Measurements from ENCODE around the gene TMEM170B.
"Not testable (repeated sequence)": the region's sequence is repeated elsewhere in the genome, so short reads cannot be mapped to it uniquely, and the experiment has no call there.

TMEM170B gene

DNA sequence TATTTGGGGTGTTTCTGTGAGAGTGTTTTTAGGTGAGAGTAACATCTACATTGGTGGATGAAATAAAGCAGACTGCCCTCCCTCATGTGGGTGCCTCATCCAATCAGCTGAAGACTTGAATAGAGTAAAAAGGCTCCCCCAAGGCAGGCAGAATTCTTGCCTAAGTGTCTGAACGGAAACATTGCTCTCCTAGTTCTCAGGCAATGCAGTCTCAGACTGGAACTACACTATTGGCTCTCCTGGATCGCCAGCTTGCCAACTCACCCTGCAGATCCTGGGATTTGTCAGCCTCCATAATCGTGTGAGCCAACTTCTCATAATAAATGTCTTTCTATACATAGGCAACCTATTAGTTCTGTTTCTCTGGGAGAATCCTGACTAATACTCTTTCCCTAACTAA lies 5.5 kb upstream of the TMEM170B start:
- no peak for DNase-seq

DNA sequence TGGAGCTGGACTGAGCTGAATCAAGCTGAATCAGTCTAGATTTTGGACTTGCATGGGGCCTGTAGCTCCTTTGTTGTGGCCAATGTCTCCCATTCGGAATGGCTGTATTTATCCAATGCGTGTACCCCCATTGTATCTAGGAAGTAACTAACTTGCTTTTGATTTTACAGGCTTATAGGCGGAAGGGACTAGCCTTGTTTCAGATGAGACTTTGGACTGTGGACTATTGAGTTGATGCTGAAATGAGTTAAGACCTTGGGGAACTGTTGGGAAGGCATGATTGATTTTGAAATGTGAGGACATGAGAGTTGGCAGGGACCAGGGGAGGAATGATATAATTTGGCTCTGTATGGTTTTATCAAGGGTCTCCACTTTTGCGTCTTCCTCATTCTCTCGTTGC lies 3.0 kb upstream of the TMEM170B start:
- DNase-seq: no peak

DNA sequence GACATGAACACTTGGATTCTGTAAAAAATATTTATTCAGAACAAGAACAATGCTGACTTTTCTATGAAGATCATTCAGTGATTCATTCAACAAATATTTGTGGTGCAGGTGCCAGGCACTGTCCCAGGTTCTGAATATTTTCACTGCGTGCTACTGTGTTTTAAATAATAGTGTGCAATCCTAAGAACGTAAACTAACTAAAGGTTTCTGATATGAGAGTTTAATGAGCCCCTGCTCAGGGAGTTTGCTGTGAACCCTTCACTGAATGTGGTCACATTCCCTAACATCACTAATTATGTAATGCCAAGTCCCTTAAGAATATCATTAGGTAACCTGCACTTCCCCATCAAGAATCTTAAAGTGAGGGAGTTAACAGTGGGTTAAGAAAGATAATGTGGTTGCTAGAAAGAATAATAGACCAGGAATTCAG lies 1.7 kb upstream of the TMEM170B start:
- no peak for DNase-seq

DNA sequence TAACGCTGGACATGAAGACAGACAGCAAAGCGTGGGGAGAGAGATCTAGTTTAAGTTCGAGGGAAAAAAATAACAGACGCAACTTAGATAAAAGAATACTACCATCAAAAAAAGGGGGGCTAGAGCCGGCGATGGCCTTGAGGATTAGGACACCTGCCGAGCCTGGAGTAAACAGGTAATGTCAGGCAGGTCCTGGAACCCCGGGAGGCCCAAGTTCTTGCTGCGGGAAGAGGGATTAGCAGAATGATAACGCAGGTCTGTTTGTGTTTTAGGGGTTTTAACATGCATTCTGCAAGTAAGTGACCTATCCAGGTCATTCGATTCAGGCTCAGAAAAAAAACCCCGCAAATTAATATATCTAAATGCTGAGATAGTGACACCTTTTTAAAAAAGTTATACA lies 754 bp upstream of the TMEM170B start:
- no peak for DNase-seq

DNA sequence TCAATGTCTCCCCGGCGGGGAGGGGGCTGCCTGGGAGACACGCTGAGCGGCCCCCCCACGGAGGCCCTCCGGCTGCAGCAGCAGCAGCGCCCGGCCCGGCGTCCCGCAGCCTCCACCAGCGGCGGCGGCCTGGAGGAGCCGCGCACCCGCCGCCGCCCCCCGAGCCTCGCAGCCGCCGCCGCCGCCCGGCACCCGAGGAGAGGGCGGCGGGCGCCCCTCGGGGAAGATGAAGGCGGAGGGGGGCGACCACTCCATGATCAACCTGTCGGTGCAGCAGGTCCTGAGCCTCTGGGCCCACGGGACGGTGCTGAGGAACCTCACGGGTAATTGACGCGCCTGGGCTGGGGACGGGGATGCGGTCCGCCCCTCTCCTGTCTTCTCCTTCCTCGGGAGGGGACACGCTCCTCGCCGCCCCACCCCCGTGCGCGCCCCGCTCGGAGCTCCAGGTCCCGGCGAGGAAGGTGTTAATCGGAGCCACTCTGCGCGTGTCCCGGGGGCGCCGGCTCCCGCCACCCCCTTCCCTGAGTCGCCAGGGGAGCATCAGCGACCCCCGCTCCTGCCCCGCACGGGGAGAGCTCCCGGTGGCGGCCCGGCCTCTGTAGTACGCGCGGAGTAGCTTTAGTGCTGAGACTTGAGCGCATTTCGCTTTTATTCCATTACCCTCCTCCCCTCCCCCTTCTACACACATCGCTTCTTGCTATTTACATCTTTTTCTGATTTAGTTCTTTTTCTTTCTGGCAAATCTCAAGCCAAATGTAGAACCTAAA lies 686 bp downstream of the TMEM170B start:
- peak in 3 of 4 experiments; percentile 2 to 23 (median 14) for DNase-seq

DNA sequence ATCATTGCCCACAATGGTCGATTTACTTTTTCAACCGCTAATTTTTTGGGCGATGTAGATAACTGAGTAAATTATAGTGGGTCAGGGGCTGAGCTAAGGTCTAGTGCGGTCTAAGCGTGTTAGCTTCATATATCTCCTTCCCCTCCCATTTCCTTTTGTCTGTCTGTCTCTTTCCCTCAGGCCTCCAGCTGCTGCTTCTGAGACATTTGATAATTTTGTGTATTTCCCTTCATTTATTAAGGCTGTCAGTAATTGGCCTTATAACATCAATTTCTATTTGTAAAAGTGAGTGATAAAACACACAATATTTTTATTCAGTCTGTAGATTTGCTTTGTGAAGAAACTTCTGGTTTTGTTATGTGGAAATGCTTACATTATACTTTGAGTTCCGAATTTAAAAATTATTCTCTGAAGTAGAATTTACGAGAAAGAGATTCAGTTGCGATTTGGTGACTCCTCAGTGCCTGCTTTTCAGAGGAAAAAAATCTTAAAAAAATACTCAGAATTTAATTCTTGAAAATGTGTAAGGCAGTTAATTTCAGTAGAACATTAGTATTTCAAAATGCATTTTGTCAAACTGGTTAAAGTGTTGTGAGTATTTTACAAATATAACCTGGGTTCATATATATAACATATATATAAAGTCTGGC lies 1.4 kb downstream of the TMEM170B start:
- DNase-seq: no peak

DNA sequence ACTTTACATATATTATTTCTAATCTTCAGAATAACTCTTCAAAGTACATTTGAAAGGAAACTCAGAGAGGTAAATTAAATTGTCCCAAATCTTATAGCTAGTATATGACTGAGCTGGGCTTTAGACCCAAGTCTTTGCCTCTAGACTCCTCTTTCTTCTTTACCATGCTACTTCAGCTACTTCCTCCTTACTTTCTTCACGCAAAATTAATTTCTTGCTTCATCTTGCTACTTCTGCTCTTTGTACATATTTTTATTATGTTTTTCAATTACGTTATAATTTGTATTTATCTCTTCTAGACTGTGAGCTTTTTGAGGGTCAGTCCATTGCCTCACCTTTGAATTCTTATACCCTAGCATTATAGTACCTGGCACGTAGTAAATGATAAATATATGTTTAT lies 5.3 kb downstream of the TMEM170B start:
- no peak for DNase-seq

DNA sequence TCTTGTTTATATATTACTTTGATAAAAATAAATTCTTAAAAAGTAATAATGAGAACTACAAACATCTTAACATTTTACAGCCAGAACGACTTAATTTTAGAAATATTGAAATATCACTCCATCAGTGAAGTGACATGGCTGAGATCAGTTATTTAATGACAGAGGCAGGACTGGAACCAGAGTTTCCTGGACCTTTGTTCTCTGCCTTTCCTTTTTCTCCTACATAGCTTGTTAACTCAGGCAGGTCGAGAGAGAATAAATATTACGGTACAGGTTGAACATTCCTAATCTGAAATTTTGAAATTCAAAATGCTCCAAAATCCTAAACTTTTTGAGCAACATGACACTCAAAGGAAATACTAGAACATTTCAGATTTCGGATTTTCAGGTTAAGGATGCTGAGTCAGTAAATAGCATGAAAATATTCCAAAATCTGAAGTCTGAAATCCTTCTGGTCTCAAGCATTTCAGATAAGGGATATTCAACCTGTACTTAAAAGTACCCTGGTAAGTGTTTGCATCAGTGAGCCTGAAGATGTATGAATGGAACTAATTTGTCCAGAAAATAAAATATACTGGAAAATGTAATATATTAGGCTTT lies 6.5 kb downstream of the TMEM170B start:
- no peak for DNase-seq

DNA sequence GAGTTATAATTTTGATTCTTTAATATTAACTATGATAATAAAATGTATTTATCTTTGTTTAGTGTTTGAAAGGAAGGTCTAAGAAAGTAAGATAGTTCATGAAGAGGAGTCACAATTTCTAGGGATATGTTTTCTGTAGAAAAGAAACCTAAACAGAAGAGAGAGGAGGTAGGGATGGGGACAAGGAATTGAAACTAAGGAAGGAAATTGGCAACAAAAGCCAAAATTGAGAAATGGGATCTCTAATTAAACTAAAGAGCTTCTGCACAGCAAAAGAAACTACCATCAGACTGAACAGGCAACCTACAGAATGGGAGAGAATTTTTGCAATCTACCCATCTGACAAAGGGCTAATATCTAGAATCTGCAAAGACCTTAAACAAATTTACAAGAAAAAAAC lies 10.3 kb downstream of the TMEM170B start:
- DNase-seq: not testable (repeated sequence)

DNA sequence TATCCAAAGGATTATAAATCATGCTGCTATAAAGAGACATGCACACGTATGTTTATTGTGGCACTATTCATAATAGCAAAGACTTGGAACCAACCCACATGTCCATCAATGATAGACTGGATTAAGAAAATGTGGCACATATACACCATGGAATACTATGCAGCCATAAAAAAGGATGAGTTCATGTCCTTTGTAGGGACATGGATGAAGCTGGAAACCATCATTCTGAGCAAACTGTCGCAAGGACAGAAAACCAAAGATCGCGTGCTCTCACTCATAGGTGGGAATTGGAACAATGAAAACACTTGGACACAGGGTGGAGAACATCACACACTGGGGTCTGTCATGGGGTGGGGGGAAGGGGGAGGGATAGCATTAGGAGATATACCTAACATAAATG lies 11.0 kb downstream of the TMEM170B start:
- DNase-seq: not testable (repeated sequence)

DNA sequence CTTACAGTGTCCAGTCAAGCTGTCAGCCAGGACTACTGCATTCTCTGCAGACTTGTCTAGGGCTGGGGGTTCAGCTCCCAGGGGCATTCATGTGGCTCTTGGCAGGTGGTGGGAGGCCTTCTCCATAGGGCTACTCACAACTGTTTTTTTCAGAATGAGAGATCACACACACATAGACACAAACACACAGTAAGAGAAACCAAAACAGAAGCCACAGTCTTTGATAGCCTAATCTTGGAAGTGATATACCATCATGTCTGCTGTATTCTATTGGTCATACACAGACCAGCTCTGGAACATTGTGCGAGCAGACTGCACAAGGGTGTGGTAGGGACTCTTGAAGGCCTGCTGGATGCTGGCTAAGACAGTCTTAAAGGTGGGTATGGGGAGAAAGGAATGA lies 13.5 kb downstream of the TMEM170B start:
- no peak for DNase-seq

DNA sequence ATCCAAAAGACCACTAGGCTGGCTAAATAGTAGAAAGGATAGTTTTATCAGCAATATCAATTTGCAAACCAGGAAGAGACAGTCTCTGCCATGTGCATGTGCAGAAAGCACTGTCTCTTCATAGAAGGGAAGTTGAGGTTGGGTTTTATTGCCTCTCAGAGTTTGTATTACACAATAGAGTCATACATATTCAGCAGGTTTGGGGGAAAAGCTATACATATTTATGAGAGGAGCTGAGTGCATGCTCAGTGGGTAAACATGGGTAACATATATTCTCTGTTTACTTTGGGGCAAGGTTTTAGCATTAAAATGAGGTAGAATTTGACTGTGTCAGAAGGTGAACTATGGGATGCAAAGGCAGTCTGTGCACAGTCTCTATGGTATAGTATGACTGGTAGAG lies 14.9 kb downstream of the TMEM170B start:
- DNase-seq: no peak

DNA sequence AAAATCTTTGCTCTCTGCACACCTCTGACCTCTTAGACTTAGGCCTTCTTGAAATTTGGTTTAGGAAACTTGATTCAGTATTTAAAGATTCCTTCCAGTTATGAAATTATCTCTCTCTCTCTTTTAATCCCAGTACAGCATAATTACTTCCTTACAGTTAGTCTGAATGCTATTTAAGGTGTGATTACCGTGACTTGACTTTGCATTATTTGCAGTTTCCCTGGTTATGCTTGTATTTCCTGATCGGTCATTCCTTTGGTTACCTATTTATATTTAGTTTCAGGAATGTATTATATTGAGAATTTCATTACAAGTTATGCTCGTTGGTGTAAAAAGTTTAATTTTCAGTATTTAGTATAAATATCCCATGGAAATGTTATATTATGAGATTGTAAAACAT lies 16.3 kb downstream of the TMEM170B start:
- no peak for DNase-seq

DNA sequence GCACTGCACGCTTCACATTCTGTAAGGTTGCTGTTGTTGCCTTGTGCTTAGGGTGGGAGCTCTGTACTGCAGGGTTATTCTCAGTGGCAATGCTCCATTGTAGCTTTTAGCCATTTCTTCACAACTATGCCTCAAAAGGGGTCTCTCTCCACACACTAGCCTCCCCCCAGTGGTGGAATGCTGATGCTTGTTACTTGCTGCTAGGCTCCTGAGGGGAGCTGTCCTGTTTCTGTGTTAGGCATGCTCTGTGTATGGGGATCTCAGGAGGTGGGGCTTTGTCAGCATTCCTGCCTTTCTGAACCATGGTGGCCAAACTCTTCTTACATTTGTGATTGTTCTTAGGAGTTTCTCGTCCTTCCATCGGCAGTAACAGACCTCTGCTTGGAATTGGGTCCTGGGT lies 18.8 kb downstream of the TMEM170B start:
- no peak for DNase-seq

DNA sequence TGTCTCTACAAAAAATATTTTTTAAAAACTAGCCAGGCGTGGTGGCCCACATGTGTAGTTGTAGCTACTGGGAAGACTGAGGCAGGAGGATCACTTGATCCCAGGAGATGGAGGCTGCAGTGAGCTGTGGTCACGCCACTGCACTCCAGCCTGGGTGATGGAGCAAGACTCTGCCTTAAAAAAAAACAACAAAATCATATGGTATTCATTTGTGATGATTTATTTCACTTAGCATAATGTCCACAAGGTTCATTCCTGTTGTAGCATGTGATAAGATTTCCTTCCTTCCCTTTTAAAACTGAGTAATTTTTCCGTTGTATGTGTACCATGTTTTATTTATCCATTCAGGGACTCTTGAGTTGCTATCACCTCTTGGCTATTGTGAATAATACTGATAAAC lies 26.2 kb downstream of the TMEM170B start:
- DNase-seq: no peak

DNA sequence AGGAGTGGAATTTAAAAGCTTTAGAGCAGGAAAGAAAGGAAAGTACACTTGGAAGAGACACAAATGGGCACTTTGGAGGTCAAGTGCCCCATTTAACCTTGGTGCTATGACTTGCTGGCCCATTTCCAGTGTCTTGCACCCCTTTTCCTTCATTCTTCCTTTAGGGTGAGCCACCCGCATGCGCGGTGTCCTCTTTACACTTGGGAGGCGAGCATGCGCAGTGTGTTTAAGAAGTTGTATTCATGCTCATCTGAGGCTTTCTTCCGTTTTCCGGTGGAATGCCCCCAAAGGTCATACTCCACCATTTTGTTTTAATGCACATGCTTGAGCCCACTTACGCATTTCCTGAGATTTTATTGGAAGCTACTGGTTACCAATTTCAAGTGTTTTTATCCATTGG lies 29.1 kb downstream of the TMEM170B start:
- no peak for DNase-seq

DNA sequence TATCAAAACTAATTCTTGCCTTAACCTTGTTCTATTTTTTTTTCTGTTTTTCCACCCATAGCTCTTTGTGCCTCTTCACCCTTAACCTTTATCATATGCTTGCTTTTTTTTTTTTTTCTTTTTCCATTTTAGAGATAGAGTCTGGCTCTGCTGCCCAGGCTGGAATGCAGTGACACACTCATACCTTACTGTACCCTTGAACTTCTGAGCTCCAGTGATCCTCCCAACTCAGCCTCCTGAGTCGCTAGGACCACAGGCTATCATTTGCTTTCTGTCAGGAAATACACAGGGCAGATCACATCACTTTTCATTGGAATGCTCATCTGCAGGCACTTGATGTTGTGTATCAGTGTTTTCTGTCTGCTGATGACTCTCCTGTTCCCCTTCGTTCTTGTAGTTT lies 33.5 kb downstream of the TMEM170B start:
- no peak for DNase-seq

DNA sequence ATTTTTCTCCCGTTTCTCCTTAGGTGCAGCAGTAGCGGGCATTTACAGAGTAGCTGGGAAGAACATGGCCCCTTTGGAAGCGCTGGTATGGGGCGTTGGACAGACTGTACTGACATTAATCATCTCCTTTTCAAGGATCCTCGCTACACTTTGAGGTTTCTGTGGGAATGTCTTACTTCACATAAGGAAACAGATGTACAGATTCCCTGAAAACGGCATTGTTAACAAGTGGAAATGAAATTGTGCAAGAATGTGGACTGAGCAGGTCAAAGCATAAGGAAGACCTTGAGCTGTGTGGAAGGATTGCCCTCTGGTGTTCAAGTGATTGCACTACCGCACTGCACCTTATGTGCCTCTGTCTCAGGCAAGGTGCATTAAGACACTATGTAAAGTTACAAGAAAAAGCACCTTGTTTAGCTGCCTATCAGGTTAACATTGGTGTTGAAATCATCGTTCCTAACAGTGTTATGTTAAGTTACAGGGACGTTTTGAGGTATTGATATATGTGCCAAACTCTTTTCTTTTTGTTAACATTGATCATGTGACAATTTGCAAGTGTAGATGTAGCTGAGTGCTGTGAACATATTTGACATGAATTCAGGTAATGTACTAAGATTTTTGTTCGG lies 38.0 kb downstream of the TMEM170B start:
- peak in 1 of 4 experiments; percentile 7 for DNase-seq

DNA sequence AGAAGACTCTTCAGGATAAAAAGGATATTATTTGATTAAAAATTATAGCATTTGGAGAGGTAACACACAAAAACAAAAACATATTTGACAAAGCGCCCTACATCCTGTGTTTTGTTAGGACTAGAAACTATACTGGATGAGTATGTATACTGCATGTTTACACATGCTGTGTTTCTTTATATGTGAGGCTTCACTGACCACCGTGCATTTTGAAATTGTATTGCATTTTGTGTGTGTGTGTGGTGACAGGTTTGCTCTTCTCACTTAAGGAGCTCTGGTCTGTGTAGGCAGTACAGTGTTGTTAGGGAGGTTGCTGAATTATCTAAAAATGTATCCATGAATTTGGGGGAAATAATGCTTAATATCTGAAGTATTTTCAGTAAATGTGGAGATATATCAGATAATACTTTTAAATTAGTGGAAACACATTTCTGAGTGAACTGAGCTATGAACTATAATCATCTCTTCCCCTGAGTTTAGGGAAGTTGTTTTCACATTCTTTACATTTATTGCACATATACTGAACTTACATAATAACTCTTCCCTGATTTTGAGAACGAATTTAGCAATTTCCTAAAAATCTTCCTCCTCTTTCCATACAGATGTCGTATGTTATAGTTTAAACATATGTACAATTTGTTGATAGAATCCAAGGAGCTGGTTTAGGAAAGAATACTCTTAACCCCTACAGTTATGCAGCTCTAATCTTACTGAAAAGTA lies 43.3 kb downstream of the TMEM170B start:
- DNase-seq: no peak

DNA sequence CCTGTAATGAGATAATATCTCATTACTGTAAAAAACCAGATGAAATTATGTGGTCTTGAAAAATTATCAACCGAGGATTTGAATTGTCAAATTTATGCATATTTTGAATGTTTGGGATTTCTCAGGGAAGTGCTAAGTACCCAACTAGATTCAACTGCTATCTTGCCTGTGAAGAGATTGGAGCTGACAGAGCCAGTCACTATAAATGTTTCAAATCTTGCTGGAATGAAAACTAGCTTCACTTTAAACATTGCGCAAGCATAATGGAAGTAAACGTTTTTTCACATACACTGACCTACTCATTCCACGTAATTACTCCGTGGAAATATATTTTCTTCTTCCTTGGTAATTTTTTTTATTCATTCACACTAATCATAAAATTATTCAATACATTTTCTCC lies 46.7 kb downstream of the TMEM170B start:
- no peak for DNase-seq

DNA sequence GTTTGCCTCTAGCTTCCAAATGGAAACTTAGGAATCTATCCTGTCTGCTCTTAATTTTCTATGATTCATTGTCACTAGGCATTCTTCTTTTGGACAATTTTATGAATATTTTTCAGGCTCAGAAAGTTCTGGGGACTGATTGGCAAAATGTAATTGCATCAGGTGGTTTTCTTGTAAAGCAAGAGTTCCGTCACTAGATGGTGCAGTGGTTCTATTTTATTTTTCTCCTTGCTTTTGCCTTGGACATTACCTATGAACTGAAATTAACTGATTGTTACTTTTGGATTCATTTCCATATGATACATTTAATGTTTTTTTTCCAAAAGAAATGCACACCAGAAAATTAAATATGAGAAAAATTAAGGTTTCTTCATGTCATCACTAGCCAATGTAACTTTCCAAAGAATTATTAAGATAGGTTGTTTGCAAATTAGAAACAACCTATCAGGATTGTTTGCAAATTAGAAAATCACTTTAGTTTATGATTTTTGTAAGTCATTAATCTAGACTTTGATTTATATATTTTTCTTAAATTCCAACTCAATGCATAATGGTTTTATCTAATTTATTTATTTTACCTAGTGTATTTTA lies 48.0 kb downstream of the TMEM170B start:
- no peak for DNase-seq

DNA sequence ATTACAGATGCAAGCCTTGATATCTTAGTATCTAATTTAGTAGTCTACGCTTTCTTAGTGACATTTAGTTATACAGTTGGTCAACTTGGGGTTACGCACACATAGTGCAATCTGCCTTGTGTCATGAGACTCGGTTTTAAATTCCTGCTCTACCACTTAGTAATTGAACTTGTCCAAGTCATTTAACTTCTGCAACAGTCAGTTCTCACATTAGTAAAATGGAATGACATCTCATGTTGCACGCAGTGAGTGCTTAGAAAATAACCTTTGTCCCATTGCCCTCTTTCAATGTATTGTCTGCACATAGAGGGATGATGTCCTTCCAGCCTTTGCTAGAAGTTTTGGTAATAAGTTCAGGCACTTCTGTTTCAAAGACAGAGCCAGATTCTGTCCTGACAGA lies 48.6 kb downstream of the TMEM170B start:
- no peak for DNase-seq

DNA sequence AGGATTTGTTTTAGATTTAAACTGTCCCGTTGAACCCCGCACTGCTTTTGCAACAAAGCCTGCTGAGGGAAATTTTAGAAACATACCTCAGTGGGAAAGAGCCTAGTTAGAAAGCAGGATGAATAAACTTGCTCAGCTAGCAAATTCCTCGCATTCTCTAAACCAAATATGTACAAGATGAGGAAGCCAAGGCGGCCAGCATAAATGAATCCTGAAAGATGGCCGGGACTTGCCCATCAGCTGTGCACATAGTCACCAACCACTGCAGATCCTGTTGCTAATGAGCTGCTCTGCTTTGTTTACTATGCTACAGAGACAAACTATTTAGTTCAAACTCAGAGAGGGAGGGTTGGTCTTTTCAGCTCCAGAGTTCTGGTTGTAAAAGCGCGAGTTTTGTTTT lies 49.0 kb downstream of the TMEM170B start:
- no peak for DNase-seq
